Adrenal gland (tissue), 5 donors: Measurements from ENCODE around the gene MFSD2A.

Experiments used
- POLR2A ChIP-seq, 2 donors: fragments of 450-650 bp; IDR thresholded peaks; one replicate each; pipeline ENCODE4 v1.6.1; 2017; ENCODE audit warnings: antibody characterized with exemption in 2 of 2, mild to moderate bottlenecking in 2 of 2, moderate library complexity in 1 of 2
- TF ChIP-seq, protein P1 (sequence below), 6 experiments: fragments of 450-650 bp in 4 of 6; fragments of 200-600 bp in 2 of 6; sonication (generic) in 1 of 6; IDR thresholded peaks; 1 replicate in 5 of 6; 2 replicates in 1 of 6; pipeline versions ENCODE4 v1.5.1 to v1.8.0; 2016 to 2021; ENCODE audit warnings: antibody characterized with exemption in 6 of 6, mild to moderate bottlenecking in 2 of 6, moderate library complexity in 1 of 6
- donor health status: DM: no; HTN: no; CAD: no.

DNA sequence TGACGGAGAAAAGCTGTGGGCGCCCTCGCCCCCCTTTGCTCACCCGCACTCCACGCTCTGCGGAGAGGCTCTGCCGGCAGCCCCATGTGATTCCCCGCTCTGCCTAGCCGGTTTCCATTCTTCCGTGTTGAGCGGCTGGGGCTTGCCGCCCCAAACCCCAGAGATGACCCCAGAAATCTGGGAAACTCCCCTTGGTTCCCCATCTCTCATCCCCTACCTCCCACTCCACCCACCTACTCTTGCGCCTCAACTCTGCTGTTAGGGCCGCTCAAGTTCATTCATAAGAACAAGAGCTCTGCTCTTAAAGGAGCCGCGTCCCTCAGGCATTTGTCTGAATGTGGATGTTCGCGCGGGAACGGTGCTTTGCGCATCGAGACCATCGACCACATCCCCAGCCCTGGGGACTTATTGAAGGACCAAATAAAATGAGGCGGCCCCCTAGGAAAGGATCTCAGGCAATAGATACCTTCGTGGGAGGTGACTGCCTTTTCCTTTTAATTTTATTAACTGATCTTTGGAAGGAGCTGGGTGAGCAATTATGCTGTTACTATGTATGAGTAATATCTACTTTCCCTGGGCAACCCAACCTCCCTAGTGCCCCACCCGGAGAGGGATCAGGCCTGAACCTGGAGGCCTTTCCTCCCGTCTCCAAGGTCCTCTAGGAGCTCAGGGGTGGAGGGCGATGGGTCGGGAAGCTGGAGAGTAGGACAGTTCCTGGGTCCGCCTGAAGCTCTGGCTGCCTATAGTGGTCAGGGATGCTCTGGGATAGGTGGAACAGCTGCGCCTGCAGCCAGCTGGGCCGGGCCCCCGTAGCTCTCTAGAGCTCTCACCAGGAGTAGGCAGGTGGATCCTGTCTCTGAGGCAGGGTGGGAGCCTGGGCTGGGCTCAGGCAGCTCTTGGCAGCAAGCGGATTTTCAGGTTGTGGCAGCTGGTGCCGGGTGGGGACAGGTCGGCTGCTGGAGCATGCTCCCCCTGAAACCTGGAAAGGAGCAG is 898 bp downstream of the MFSD2A start:
- TF ChIP-seq POLR2A (IDR thresholded peaks at IDR 0.05) = no peak
- TF ChIP-seq, protein P1, sequence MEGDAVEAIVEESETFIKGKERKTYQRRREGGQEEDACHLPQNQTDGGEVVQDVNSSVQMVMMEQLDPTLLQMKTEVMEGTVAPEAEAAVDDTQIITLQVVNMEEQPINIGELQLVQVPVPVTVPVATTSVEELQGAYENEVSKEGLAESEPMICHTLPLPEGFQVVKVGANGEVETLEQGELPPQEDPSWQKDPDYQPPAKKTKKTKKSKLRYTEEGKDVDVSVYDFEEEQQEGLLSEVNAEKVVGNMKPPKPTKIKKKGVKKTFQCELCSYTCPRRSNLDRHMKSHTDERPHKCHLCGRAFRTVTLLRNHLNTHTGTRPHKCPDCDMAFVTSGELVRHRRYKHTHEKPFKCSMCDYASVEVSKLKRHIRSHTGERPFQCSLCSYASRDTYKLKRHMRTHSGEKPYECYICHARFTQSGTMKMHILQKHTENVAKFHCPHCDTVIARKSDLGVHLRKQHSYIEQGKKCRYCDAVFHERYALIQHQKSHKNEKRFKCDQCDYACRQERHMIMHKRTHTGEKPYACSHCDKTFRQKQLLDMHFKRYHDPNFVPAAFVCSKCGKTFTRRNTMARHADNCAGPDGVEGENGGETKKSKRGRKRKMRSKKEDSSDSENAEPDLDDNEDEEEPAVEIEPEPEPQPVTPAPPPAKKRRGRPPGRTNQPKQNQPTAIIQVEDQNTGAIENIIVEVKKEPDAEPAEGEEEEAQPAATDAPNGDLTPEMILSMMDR (IDR thresholded peaks at IDR 0.05) = no peak
